ENCODE measurements around the gene SERGEF. TPM values are rescaled to one million over a fixed set of nuclear protein-coding genes. Genes with fewer than 3 reads are reported as not detected.

SERGEF gene
- total RNA-seq, 2 donors from 2014 or later: 29.9 to 39.4 TPM

- intact Hi-C loops (cut with DNase I): no loop called here
- no peak for DNase-seq (ENCODE audit: low spot score)
Measured at GRCh38 chr11:17774232-17775034, 238.4 kb downstream of the SERGEF start.

GRCh38 chr11:17773674-17774073 is 239.2 kb downstream of the SERGEF start:
- Histone ChIP-seq H3K4me3 (no peak overlapping the region), H3K27me3 (replicated peaks; ENCODE audit: insufficient read depth) (no peaks in the 10 kb centered on the region), H3K4me1 (replicated peaks) (no peaks in the 10 kb centered on the region), H3K36me3 (no peaks in the 10 kb centered on the region), H3K27ac (no peak overlapping the region), H3K9me3 (no peaks in the 10 kb centered on the region)
- no peak for DNase-seq (ENCODE audit: low spot score)
- TF ChIP-seq CTCF (IDR thresholded peaks at IDR 0.05) (no peak), POLR2A (IDR thresholded peaks at IDR 0.05) (no peak), POLR2AphosphoS5 (IDR thresholded peaks at IDR 0.05) (no peak)
- WGBS: 95% methylated on average over 6 of the region's 6 CpGs
- intact Hi-C loops (cut with DNase I): no loop called here

More at GRCh38 chr11:17774232-17775034, 238.4 kb downstream of the SERGEF start:
- Histone ChIP-seq H3K36me3 (no peaks in the 10 kb centered on the region), H3K4me1 (replicated peaks) (no peaks in the 10 kb centered on the region), H3K27me3 (replicated peaks; ENCODE audit: insufficient read depth) (no peaks in the 10 kb centered on the region), H3K27ac (no peak overlapping the region), H3K4me3 (no peak overlapping the region), H3K9me3 (no peaks in the 10 kb centered on the region)
- 75% methylated on average over 11 of the region's 12 CpGs for WGBS
- TF ChIP-seq CTCF (IDR thresholded peaks at IDR 0.05) (no peak), POLR2A (IDR thresholded peaks at IDR 0.05) (no peak), POLR2AphosphoS5 (IDR thresholded peaks at IDR 0.05) (no peak)

- intact Hi-C loops (cut with DNase I): no loop called here
Measured at GRCh38 chr11:17772704-17773600, 239.9 kb downstream of the SERGEF start.

GRCh38 chr11:17771841-17772401 is 240.9 kb downstream of the SERGEF start:
- Histone ChIP-seq H3K4me1 (replicated peaks) (no peaks in the 10 kb centered on the region), H3K4me3 (no peak overlapping the region), H3K27me3 (replicated peaks; ENCODE audit: insufficient read depth) (no peaks in the 10 kb centered on the region), H3K36me3 (no peaks in the 10 kb centered on the region), H3K9me3 (no peaks in the 10 kb centered on the region), H3K27ac (no peak overlapping the region)
- intact Hi-C loops (cut with DNase I): no loop called here
- DNase-seq (ENCODE audit: low spot score): no peak
- TF ChIP-seq POLR2AphosphoS5 (IDR thresholded peaks at IDR 0.05) (no peak), POLR2A (IDR thresholded peaks at IDR 0.05) (no peak), CTCF (IDR thresholded peaks at IDR 0.05) (no peak)
- 98% methylated on average over 37 of the region's 37 CpGs for WGBS

More at GRCh38 chr11:17772704-17773600, 239.9 kb downstream of the SERGEF start:
- no peak for DNase-seq (ENCODE audit: low spot score)
- no peak overlapping the region for H3K27ac ChIP-seq
- WGBS: 94% methylated on average over 31 of the region's 31 CpGs
- TF ChIP-seq POLR2AphosphoS5 (IDR thresholded peaks at IDR 0.05) (no peak), POLR2A (IDR thresholded peaks at IDR 0.05) (no peak), CTCF (IDR thresholded peaks at IDR 0.05) (no peak)
- H3K36me3 ChIP-seq: no peaks in the 10 kb centered on the region
- no peaks in the 10 kb centered on the region for H3K27me3 ChIP-seq (replicated peaks; ENCODE audit: insufficient read depth)
- no peak overlapping the region for H3K4me3 ChIP-seq
- H3K4me1 ChIP-seq (replicated peaks): no peaks in the 10 kb centered on the region
- H3K9me3 ChIP-seq: no peaks in the 10 kb centered on the region

Data from prostate gland (tissue), 2 donors.